Stomach (tissue), 19 donors: ENCODE data around the gene GDF15. TPM values are rescaled to one million over a fixed set of nuclear protein-coding genes. Genes with fewer than 3 reads are reported as not detected.
A peak's percentile ranks its signal among the peaks of the same experiment; 100 is the strongest.

Experiments
- DNase-seq, 2 donors: peaks; one replicate each; pipeline versions ENCODE4 v3.0.0 to v3.0.0-alpha.2; 2013 to 2019
- H3K27ac ChIP-seq, 5 donors: fragments of 200-600 bp in 4 of 5; sonication (generic) in 4 of 5; one replicate each; pipeline ENCODE4 v1.5.1; 2013 to 2019; ENCODE audit warnings: mild to moderate bottlenecking in 1 of 5, moderate library complexity in 1 of 5
- H3K27me3 ChIP-seq, 3 donors: fragments of 200-600 bp; sonication (generic); one replicate each; pipeline ENCODE4 v1.5.1; 2017 to 2019; ENCODE audit warnings: mixed run types in 1 of 3
- H3K36me3 ChIP-seq, 4 donors: fragments of 200-600 bp; sonication (generic); 1 replicate in 3 of 4; 2 replicates in 1 of 4; pipeline ENCODE4 v1.5.1; 2016 to 2019
- H3K4me1 ChIP-seq, 4 donors: fragments of 200-600 bp; sonication (generic); one replicate each; pipeline ENCODE4 v1.5.1; 2016 to 2019
- H3K4me3 ChIP-seq, 4 donors: fragments of 200-600 bp; sonication (generic) in 3 of 4; one replicate each; pipeline ENCODE4 v1.5.1; 2016 to 2019; ENCODE audit warnings: mild to moderate bottlenecking in 1 of 4
- H3K9me3 ChIP-seq, 4 donors: fragments of 200-600 bp; sonication (generic); one replicate each; pipeline ENCODE4 v1.5.1; 2016 to 2019
- CTCF ChIP-seq, 7 experiments: fragments of 450-650 bp in 4 of 7; fragments of 200-600 bp in 3 of 7; sonication (generic) in 3 of 7; IDR thresholded peaks; one replicate each; pipeline ENCODE4 v1.5.1; 2016 to 2019; ENCODE audit warnings: antibody characterized with exemption in 7 of 7, control low read depth in 2 of 7, mild to moderate bottlenecking in 1 of 7
- EP300 ChIP-seq: sonication (generic); formaldehyde crosslinking; IDR thresholded peaks from one replicate; pipeline ENCODE4 v1.6.1; 2017; ENCODE audit warnings: antibody characterized with exemption
- POLR2A ChIP-seq, 4 donors: fragments of 450-650 bp; IDR thresholded peaks; one replicate each; pipeline ENCODE4 v1.6.1; 2016; ENCODE audit warnings: antibody characterized with exemption in 4 of 4, control low read depth in 2 of 4, mild to moderate bottlenecking in 1 of 4, moderate library complexity in 1 of 4
- POLR2AphosphoS5 ChIP-seq, 3 donors: sonication (generic); formaldehyde crosslinking; IDR thresholded peaks; one replicate each; pipeline ENCODE4 v1.6.1; 2016; ENCODE audit warnings: antibody characterized with exemption in 3 of 3
- WGBS, 5 donors: extraction: QIAGEN DNeasy Blood & Tissue Kit in 3 of 5; methylation state at CpG; one replicate each; pipeline versions ENCODE4 v1.1.5 to v1.1.7; 2013 to 2018; 5-methylcytosine and 5-hydroxymethylcytosine counted together
- intact Hi-C: fragments of 100-400 bp; cut with DNase I; formaldehyde crosslinking; loops from one replicate; pipeline ENCODE4 v1.15.1; 2023; ENCODE audit warnings: low total_unique reads
- long read RNA-seq, 10 donors: transcript quantifications; one replicate each; lab custom pipeline, GENCODE V29; 2026
- polyA plus RNA-seq, 3 donors: library from polyadenylated mRNA; stranded (reverse); fragments of 200-250 nt; gene quantifications; one replicate each; pipeline ENCODE4 v1.2.3, GENCODE V29; 2013
- total RNA-seq, 5 donors: library from RNA; depleted of rRNA; stranded (reverse); fragments of >200 nt; gene quantifications; one replicate each; pipeline versions ENCODE4 v1.1.0 to v1.2.3, GENCODE V29; 2014 to 2016
- donor health status: healthy with polysubstance abuse.
- donor health status: Bipolar disorder and iron deficiency.
- donor health status: healthy.

The GDF15 gene
- total RNA-seq (100 to 1,000 TPM in 1 of 5 donors, 10 to 100 TPM in 4; 17.3 to 102 (median 46.9) TPM), polyA plus RNA-seq (100 to 1,000 TPM in 1 of 3 donors, 10 to 100 TPM in 2; 14.2 to 134 (median 44.5) TPM)
- long read RNA-seq, donor 1, transcript GDF15-201 (2 exons, 1,200 nt), result major isoform, 8 of 8 reads
- long read RNA-seq, donor 1, partial matches to known transcripts, result 0 of 8 reads
- long read RNA-seq, donor 1, other reads (novel, unspliced or antisense), result 0 of 8 reads
- long read RNA-seq, donor 2, partial matches to known transcripts, result 0 of 1 reads
- long read RNA-seq, donor 2, other reads (novel, unspliced or antisense), result 0 of 1 reads
- long read RNA-seq, donor 3, transcript GDF15-201 (2 exons, 1,200 nt), result major isoform, 9 of 34 reads
- long read RNA-seq, donor 3, partial matches to known transcripts, result 25 of 34 reads
- long read RNA-seq, donor 3, other reads (novel, unspliced or antisense), result 0 of 34 reads
- long read RNA-seq, donor 4, result 0 reads
- long read RNA-seq, donor 5, transcript GDF15-201 (2 exons, 1,200 nt), result major isoform, 14 of 14 reads
- long read RNA-seq, donor 5, partial matches to known transcripts, result 0 of 14 reads
- long read RNA-seq, donor 5, other reads (novel, unspliced or antisense), result 0 of 14 reads
- long read RNA-seq, donor 6, transcript GDF15-201 (2 exons, 1,200 nt), result major isoform, 54 of 54 reads
- long read RNA-seq, donor 6, partial matches to known transcripts, result 0 of 54 reads
- long read RNA-seq, donor 6, other reads (novel, unspliced or antisense), result 0 of 54 reads
- long read RNA-seq, donor 7, partial matches to known transcripts, result 0 of 1 reads
- long read RNA-seq, donor 7, other reads (novel, unspliced or antisense), result 0 of 1 reads
- long read RNA-seq, donor 8, transcript GDF15-201 (2 exons, 1,200 nt), result major isoform, 56 of 56 reads
- long read RNA-seq, donor 8, partial matches to known transcripts, result 0 of 56 reads
- long read RNA-seq, donor 8, other reads (novel, unspliced or antisense), result 0 of 56 reads
- long read RNA-seq, donor 9, transcript GDF15-201 (2 exons, 1,200 nt), result major isoform, 12 of 76 reads
- long read RNA-seq, donor 9, partial matches to known transcripts, result 64 of 76 reads
- long read RNA-seq, donor 9, other reads (novel, unspliced or antisense), result 0 of 76 reads
- long read RNA-seq, donor 10, transcript GDF15-201 (2 exons, 1,200 nt), result major isoform, 7 of 7 reads
- long read RNA-seq, donor 10, partial matches to known transcripts, result 0 of 7 reads
- long read RNA-seq, donor 10, other reads (novel, unspliced or antisense), result 0 of 7 reads

GRCh38 chr19:18385675-18386542, at the start of gene GDF15:
Gene GDF15 (plus strand): TSS chr19:18386158. CDS start chr19:18386190, 32 bp downstream.
- peaks cover 0 to 25% (median 0%) of the 10 kb centered on the region in 3 donors for H3K27me3 ChIP-seq
- peak within 1 kb of the TSS; percentile 42 to 60 (median 46) for H3K4me3 ChIP-seq
- WGBS, 5 donors, result 13 to 24% (median 20%) methylated on average over 31 to 33 of the region's 33 CpGs
- peak within 1 kb of the TSS; percentile 77 to 84 (median 79) for H3K27ac ChIP-seq
- peaks cover 25 to 67% (median 43%) of the 10 kb centered on the region in 4 donors for H3K4me1 ChIP-seq
- intact Hi-C loops, result no loop called here
- no peak for TF ChIP-seq EP300
- peak in 5 of 7 experiments; percentile 46 to 74 (median 67) for TF ChIP-seq CTCF (IDR thresholded peaks at IDR 0.05)
- TF ChIP-seq POLR2AphosphoS5 (IDR thresholded peaks at IDR 0.05), result peak; percentile 3 to 99 (median 99)
- peak in 2 of 4 donors; percentile 55 to 91 for TF ChIP-seq POLR2A (IDR thresholded peaks at IDR 0.05)
- no peaks in the 10 kb centered on the region for H3K9me3 ChIP-seq
- peaks cover 0 to 13% (median 0%) of the 10 kb centered on the region in 4 donors for H3K36me3 ChIP-seq
- peak; percentile 94 to 96 for DNase-seq

- H3K27ac ChIP-seq, result no peak overlapping the region
- TF ChIP-seq POLR2A (IDR thresholded peaks at IDR 0.05), result no peak
- no peak for TF ChIP-seq POLR2AphosphoS5 (IDR thresholded peaks at IDR 0.05)
- no peak for TF ChIP-seq EP300
- TF ChIP-seq CTCF (IDR thresholded peaks at IDR 0.05), result no peak
- H3K27me3 ChIP-seq, result no peaks in the 10 kb centered on the region
- DNase-seq, result no peak
- no peak overlapping the region for H3K4me3 ChIP-seq
- no peaks in the 10 kb centered on the region for H3K9me3 ChIP-seq
- intact Hi-C loops, result no loop called here
- 56 to 68% (median 62%) methylated on average over 9 of the region's 9 CpGs for WGBS, 5 donors
- H3K36me3 ChIP-seq, result peaks cover 0 to 10% (median 3%) of the 10 kb centered on the region in 4 donors
- H3K4me1 ChIP-seq, result peaks cover 13 to 32% (median 31%) of the 10 kb centered on the region in 4 donors
Measured at GRCh38 chr19:18338541-18338940, 47.4 kb upstream of the GDF15 start.

GRCh38 chr19:18339723-18340122, 46.2 kb upstream of the GDF15 start:
- Histone ChIP-seq H3K36me3 (peaks cover 0 to 17% (median 7%) of the 10 kb centered on the region in 4 donors), H3K27ac (peak overlapping the region in 3 of 5 donors; percentile 90 to 92 (median 91)), H3K4me3 (peak overlapping the region; percentile 75 to 98 (median 90)), H3K4me1 (peaks cover 25 to 44% (median 42%) of the 10 kb centered on the region in 4 donors), H3K27me3 (no peaks in the 10 kb centered on the region), H3K9me3 (no peaks in the 10 kb centered on the region)
- TF ChIP-seq EP300, result no peak
- TF ChIP-seq POLR2A (IDR thresholded peaks at IDR 0.05), result no peak
- TF ChIP-seq CTCF (IDR thresholded peaks at IDR 0.05), result no peak
- TF ChIP-seq POLR2AphosphoS5 (IDR thresholded peaks at IDR 0.05), result no peak
- 37 to 47% (median 43%) methylated on average over 6 of the region's 6 CpGs for WGBS, 5 donors
- intact Hi-C loops, result loop anchor here (10.0 kb wide), 1 partner anchor 55 kb away; the partner anchor contains the start of gene LRRC25
- peak in 1 of 2 donors; percentile 41 for DNase-seq
